SK-N-SH (cell line): Measurements from ENCODE around the gene TMEM30A. TPM values are rescaled to one million over a fixed set of nuclear protein-coding genes. Genes with fewer than 3 reads are reported as not detected.

Source experiments
- CTCF ChIA-PET: fragments of 300-600, 350-600 bp; formaldehyde crosslinking; extraction: SDS; loops from one replicate; lab custom pipeline; 2021; lab: Yijun Ruan, JAX
- POLR2A ChIA-PET: fragments of 350-600 bp; sonication (Branson Sonifier 250); formaldehyde crosslinking; extraction: SDS; loops from one replicate; lab custom pipeline; 2020; ENCODE audit warnings: antibody characterized with exemption, inconsistent platforms; lab: Yijun Ruan, JAX
- DNase-seq: peaks from one replicate; pipeline ENCODE4 v3.0.0; 2012
- H2AFZ ChIP-seq: fragments of 200-600 bp; sonication (generic); 2 replicates; pipeline ENCODE4 v1.8.1; 2016; ENCODE audit warnings: antibody characterized with exemption, mild to moderate bottlenecking, low read depth
- H3F3A ChIP-seq: fragments of 200-600 bp; sonication (generic); replicated peaks from 2 replicates; pipeline ENCODE3; 2016; ENCODE audit warnings: antibody characterized with exemption, mild to moderate bottlenecking; ENCODE audit not compliant: insufficient read depth
- H3K27ac ChIP-seq, 2 experiments: fragments of 200-500 bp in 1 of 2; fragments of 200-600 bp in 1 of 2; sonication (Bioruptor generic) in 1 of 2; sonication (generic), shearing (Covaris generic) in 1 of 2; 2 replicates each; pipeline versions ENCODE4 v1.5.1 to v1.6.1; 2014 to 2016; ENCODE audit warnings: low read depth in 2 of 2, inconsistent platforms in 1 of 2, low read length in 1 of 2, mild to moderate bottlenecking in 1 of 2, mixed read lengths in 1 of 2
- H3K27me3 ChIP-seq: fragments of 200-600 bp; sonication (generic), shearing (Covaris generic); 2 replicates; pipeline ENCODE4 v1.6.1; 2016; ENCODE audit warnings: mixed run types; ENCODE audit not compliant: insufficient read depth
- H3K36me3 ChIP-seq, 2 experiments: fragments of 200-500 bp in 1 of 2; fragments of 200-600 bp in 1 of 2; sonication (Bioruptor generic) in 1 of 2; sonication (generic) in 1 of 2; replicated peaks in 1 of 2; 2 replicates each; pipeline versions ENCODE3 to v1.5.1; 2014 to 2016; ENCODE audit warnings: low read length in 1 of 2, mild to moderate bottlenecking in 1 of 2; ENCODE audit not compliant: insufficient read depth in 2 of 2, control insufficient read depth in 1 of 2
- H3K4me1 ChIP-seq, 2 experiments: fragments of 200-500 bp in 1 of 2; fragments of 200-600 bp in 1 of 2; sonication (Bioruptor generic) in 1 of 2; sonication (generic), shearing (Covaris generic) in 1 of 2; 2 replicates each; pipeline versions ENCODE4 v1.5.1 to v1.6.1; 2014 to 2016; ENCODE audit warnings: low read depth in 1 of 2, low read length in 1 of 2, mixed run types in 1 of 2; ENCODE audit not compliant: insufficient read depth in 2 of 2, control insufficient read depth in 1 of 2
- H3K4me2 ChIP-seq: fragments of 200-600 bp; sonication (generic), shearing (Covaris generic); 2 replicates; pipeline ENCODE4 v1.6.1; 2017; ENCODE audit warnings: mixed run types
- H3K4me3 ChIP-seq, 2 experiments: fragments of 200-500 bp in 1 of 2; fragments of 200-600 bp in 1 of 2; sonication (Bioruptor generic) in 1 of 2; sonication (generic), shearing (Covaris generic) in 1 of 2; 2 replicates each; pipeline versions ENCODE4 v1.5.1 to v1.8.1; 2014 to 2016; ENCODE audit warnings: low read depth in 2 of 2, inconsistent platforms in 1 of 2, low read length in 1 of 2, mild to moderate bottlenecking in 1 of 2, mixed read lengths in 1 of 2, moderate library complexity in 1 of 2
- H3K79me2 ChIP-seq: fragments of 200-600 bp; sonication (generic); 2 replicates; pipeline ENCODE4 v1.8.1; 2017; ENCODE audit warnings: mild to moderate bottlenecking; ENCODE audit not compliant: insufficient read depth
- H3K9ac ChIP-seq: fragments of 200-600 bp; sonication (generic); 2 replicates; pipeline ENCODE4 v1.6.1; 2017; ENCODE audit warnings: mixed run types
- H3K9me2 ChIP-seq: fragments of 200-600 bp; sonication (generic); 2 replicates; pipeline ENCODE4 v1.6.1; 2017; ENCODE audit warnings: mixed run types
- H3K9me3 ChIP-seq: fragments of 200-600 bp; sonication (generic); 2 replicates; pipeline ENCODE4 v1.6.1; 2017; ENCODE audit warnings: mixed run types, mild to moderate bottlenecking, moderate library complexity
- H4K20me1 ChIP-seq: fragments of 200-600 bp; sonication (generic); 2 replicates; pipeline ENCODE4 v1.6.1; 2017; ENCODE audit warnings: mild to moderate bottlenecking, mixed run types; ENCODE audit not compliant: insufficient read depth
- CHD2 ChIP-seq: fragments of 150-350 bp; IDR thresholded peaks from 2 replicates; pipeline ENCODE4 v1.6.1; 2018; ENCODE audit warnings: low read length; ENCODE audit not compliant: partially characterized antibody
- ELF1 ChIP-seq: IDR thresholded peaks from 2 replicates; pipeline ENCODE4 v1.4.0; 2012
- EP300 ChIP-seq, 2 experiments: IDR thresholded peaks; 2 replicates each; pipeline versions ENCODE4 v1.4.0 to v1.6.1; 2012; ENCODE audit warnings: borderline replicate concordance in 1 of 2, low read depth in 1 of 2, low read length in 1 of 2
- EZH2phosphoT487 ChIP-seq: fragments of 200-600 bp; sonication (generic); IDR thresholded peaks from 2 replicates; pipeline ENCODE4 v1.6.1; 2017; ENCODE audit warnings: low read depth, mixed run types, mild to moderate bottlenecking, antibody characterized with exemption, moderate library complexity, borderline replicate concordance
- FOXJ3 ChIP-seq: sonication (generic); formaldehyde crosslinking; IDR thresholded peaks from 2 replicates; pipeline ENCODE4 v1.5.1; 2020; ENCODE audit warnings: mild to moderate bottlenecking, missing genetic modification reagents
- GABPA ChIP-seq: IDR thresholded peaks from 2 replicates; pipeline ENCODE4 v1.4.0; 2012; ENCODE audit warnings: low read depth, mild to moderate bottlenecking
- POLR2AphosphoS5 ChIP-seq: IDR thresholded peaks from 2 replicates; pipeline ENCODE4 v1.6.1; 2012; ENCODE audit warnings: low read depth, low read length
- RFX5 ChIP-seq: IDR thresholded peaks from 2 replicates; pipeline ENCODE4 v1.6.1; 2012; ENCODE audit warnings: mild to moderate bottlenecking, improper control_type of control experiment, low read length
- SIN3A ChIP-seq: IDR thresholded peaks from 2 replicates; pipeline ENCODE4 v1.6.1; 2012; ENCODE audit warnings: low read depth, mild to moderate bottlenecking, low read length, moderate library complexity, borderline replicate concordance
- TCF12 ChIP-seq: IDR thresholded peaks from 2 replicates; pipeline ENCODE4 v1.4.0; 2012
- TEAD4 ChIP-seq: IDR thresholded peaks from 2 replicates; pipeline ENCODE4 v1.4.0; 2012; ENCODE audit warnings: mild to moderate bottlenecking, borderline replicate concordance; ENCODE audit not compliant: insufficient read depth
- YY1 ChIP-seq: IDR thresholded peaks from 2 replicates; pipeline ENCODE4 v1.4.0; 2012; ENCODE audit warnings: low read depth, mild to moderate bottlenecking
- WGBS: methylation state at CpG from one replicate; pipeline ENCODE4 v1.1.6; 2017; ENCODE audit warnings: low lambda C conversion rate; 5-methylcytosine and 5-hydroxymethylcytosine counted together
- polyA plus RNA-seq, 3 experiments: library from polyadenylated mRNA; depleted of rRNA; stranded (reverse); fragments of >200 nt; gene quantifications; 2 replicates each; pipeline ENCODE4 v1.2.3, GENCODE V29; 2012
- TF ChIP-seq, protein P1 (sequence below): IDR thresholded peaks from 2 replicates; pipeline ENCODE4 v1.6.1; 2012; ENCODE audit warnings: mild to moderate bottlenecking, low read depth, low read length, moderate library complexity
- TF ChIP-seq, protein P2 (sequence below): IDR thresholded peaks from 2 replicates; pipeline ENCODE4 v1.4.0; 2012; ENCODE audit warnings: low read depth, borderline replicate concordance
- TF ChIP-seq, protein P3 (sequence below): fragments of 150-350 bp; IDR thresholded peaks from 2 replicates; pipeline ENCODE4 v1.6.1; 2017; ENCODE audit warnings: antibody characterized with exemption, low read length, low read depth, borderline replicate concordance
- TF ChIP-seq, protein P4 (sequence below): IDR thresholded peaks from 2 replicates; pipeline ENCODE4 v1.4.0; 2012; ENCODE audit warnings: low read depth
- TF ChIP-seq, protein P5 (sequence below): IDR thresholded peaks from 2 replicates; pipeline ENCODE4; 2012

The TMEM30A gene
- polyA plus RNA-seq, 1 of the 3 experiments (the other 2 are of a cell fraction) = 22.8 TPM

DNA sequence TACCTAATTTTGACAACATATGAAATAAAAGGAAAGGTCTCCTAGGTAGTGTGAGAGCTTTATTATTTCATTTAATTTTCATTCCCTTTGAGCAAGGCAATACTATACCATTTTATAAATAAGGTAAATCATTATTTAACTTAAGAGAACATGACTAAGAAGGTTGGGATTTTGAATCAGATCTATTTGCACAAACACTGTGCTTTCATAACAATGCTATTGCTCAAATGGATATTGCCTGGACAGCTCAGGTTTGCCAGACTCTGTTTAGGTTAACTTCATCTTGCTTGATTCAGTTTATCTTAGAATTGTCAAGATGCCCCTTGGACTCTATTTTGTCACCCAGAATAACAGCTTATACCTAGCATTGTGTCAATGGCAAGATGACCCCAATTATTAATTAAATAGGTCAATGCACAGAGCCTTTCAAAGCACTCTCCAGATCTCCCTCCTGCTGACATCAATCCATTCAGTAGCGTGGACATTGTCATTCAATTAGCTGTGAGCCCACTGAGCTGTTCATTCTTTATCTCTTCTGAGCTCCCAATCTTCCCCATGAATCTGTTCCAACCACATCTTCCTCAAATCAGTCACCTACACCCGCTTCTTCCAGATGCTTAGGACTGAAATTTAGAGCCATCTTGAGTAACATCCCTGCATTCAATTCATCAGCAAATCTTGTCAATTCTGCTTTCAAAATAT, 42.1 kb upstream of the TMEM30A start (continued):
- TF ChIP-seq, protein P1, sequence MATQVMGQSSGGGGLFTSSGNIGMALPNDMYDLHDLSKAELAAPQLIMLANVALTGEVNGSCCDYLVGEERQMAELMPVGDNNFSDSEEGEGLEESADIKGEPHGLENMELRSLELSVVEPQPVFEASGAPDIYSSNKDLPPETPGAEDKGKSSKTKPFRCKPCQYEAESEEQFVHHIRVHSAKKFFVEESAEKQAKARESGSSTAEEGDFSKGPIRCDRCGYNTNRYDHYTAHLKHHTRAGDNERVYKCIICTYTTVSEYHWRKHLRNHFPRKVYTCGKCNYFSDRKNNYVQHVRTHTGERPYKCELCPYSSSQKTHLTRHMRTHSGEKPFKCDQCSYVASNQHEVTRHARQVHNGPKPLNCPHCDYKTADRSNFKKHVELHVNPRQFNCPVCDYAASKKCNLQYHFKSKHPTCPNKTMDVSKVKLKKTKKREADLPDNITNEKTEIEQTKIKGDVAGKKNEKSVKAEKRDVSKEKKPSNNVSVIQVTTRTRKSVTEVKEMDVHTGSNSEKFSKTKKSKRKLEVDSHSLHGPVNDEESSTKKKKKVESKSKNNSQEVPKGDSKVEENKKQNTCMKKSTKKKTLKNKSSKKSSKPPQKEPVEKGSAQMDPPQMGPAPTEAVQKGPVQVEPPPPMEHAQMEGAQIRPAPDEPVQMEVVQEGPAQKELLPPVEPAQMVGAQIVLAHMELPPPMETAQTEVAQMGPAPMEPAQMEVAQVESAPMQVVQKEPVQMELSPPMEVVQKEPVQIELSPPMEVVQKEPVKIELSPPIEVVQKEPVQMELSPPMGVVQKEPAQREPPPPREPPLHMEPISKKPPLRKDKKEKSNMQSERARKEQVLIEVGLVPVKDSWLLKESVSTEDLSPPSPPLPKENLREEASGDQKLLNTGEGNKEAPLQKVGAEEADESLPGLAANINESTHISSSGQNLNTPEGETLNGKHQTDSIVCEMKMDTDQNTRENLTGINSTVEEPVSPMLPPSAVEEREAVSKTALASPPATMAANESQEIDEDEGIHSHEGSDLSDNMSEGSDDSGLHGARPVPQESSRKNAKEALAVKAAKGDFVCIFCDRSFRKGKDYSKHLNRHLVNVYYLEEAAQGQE = no peak

DNA sequence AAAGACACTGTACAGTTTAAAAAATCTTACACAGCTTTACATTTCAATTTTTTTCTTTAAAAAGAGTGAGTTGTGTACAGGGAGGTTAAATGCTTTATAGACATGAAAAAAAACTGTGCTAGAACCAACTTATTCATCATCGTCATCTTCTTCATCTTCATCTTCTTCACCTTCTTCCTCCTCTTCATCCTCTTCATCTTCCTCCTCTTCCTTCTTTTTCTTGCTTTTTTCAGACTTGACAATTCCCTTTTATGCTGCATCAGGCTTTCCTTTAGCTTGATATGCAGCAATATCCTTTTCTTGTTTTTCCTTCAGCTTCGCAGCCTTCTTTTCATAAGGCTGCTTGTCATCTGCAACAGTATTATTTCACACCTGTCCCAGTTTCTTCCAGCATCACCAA, 34.3 kb upstream of the TMEM30A start:
- H3K36me3 ChIP-seq = no peaks in the 10 kb centered on the region
- WGBS = 52% methylated on average over 2 of the region's 2 CpGs
- H3K27me3 ChIP-seq = no peaks in the 10 kb centered on the region
- no peak overlapping the region for H3K4me2 ChIP-seq
- no peak overlapping the region for H2AFZ ChIP-seq
- H3K9ac ChIP-seq = no peak overlapping the region
- H3K4me1 ChIP-seq = peaks cover 2 to 4% of the 10 kb centered on the region in 2 experiments; a peak in 2 of 4 replicates
- H4K20me1 ChIP-seq = no peaks in the 10 kb centered on the region
- no peaks in the 10 kb centered on the region for H3K79me2 ChIP-seq
- DNase-seq = no peak
- no peak overlapping the region for H3K27ac ChIP-seq
- H3K9me3 ChIP-seq = no peaks in the 10 kb centered on the region
- ChIA-PET CTCF (interaction anchor here (1.1 to 1.2 kb wide), 2 partner anchors 15 to 21 kb away, joined by 3 read pairs; no protein-coding TSS in a partner anchor), POLR2A (no interaction called here)
- H3K4me3 ChIP-seq = no peak overlapping the region
- H3F3A ChIP-seq = peaks cover 3% of the 10 kb centered on the region
- no peaks in the 10 kb centered on the region for H3K9me2 ChIP-seq
- TF ChIP-seq RFX5 = no peak
- TF ChIP-seq, protein P2, sequence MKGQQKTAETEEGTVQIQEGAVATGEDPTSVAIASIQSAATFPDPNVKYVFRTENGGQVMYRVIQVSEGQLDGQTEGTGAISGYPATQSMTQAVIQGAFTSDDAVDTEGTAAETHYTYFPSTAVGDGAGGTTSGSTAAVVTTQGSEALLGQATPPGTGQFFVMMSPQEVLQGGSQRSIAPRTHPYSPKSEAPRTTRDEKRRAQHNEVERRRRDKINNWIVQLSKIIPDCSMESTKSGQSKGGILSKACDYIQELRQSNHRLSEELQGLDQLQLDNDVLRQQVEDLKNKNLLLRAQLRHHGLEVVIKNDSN = no peak
- TF ChIP-seq TCF12 = no peak
- TF ChIP-seq EZH2phosphoT487 = no peak
- TF ChIP-seq, protein P3, sequence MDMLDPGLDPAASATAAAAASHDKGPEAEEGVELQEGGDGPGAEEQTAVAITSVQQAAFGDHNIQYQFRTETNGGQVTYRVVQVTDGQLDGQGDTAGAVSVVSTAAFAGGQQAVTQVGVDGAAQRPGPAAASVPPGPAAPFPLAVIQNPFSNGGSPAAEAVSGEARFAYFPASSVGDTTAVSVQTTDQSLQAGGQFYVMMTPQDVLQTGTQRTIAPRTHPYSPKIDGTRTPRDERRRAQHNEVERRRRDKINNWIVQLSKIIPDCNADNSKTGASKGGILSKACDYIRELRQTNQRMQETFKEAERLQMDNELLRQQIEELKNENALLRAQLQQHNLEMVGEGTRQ = no peak
- TF ChIP-seq, protein P4, sequence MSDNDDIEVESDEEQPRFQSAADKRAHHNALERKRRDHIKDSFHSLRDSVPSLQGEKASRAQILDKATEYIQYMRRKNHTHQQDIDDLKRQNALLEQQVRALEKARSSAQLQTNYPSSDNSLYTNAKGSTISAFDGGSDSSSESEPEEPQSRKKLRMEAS = no peak
- no peak for TF ChIP-seq POLR2AphosphoS5
- no peak for TF ChIP-seq GABPA
- no peak for TF ChIP-seq YY1
- TF ChIP-seq FOXJ3 (CRISPR knock-in tag) = no peak
- no peak for TF ChIP-seq SIN3A
- TF ChIP-seq TEAD4 = no peak
- TF ChIP-seq EP300 (IDR thresholded peaks at IDR 0.05; ENCODE audit: borderline replicate concordance in 1 of 2, low read depth in 1 of 2, low read length in 1 of 2) = no peak
- TF ChIP-seq, protein P1 = no peak
- no peak for TF ChIP-seq ELF1
- TF ChIP-seq, protein P5, sequence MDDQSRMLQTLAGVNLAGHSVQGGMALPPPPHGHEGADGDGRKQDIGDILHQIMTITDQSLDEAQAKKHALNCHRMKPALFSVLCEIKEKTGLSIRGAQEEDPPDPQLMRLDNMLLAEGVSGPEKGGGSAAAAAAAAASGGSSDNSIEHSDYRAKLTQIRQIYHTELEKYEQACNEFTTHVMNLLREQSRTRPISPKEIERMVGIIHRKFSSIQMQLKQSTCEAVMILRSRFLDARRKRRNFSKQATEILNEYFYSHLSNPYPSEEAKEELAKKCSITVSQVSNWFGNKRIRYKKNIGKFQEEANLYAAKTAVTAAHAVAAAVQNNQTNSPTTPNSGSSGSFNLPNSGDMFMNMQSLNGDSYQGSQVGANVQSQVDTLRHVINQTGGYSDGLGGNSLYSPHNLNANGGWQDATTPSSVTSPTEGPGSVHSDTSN = no peak
- no peak for TF ChIP-seq CHD2
